IMR-90 (cell line): ENCODE results near the gene SDK1.

Source experiments
- CEBPB ChIP-seq: IDR thresholded peaks from 2 replicates; pipeline ENCODE4 v1.6.1; 2012; ENCODE audit warnings: low read depth, low read length, improper control_type of control experiment
- CTCF ChIP-seq: conservative IDR thresholded peaks from 2 replicates; pipeline ENCODE4 v1.5.1; 2012; ENCODE audit warnings: mild to moderate bottlenecking, low read depth, low read length, improper control_type of control experiment
- FOS ChIP-seq: fragments of 150-350 bp; IDR thresholded peaks from 2 replicates; pipeline ENCODE4 v1.6.1; 2016; ENCODE audit warnings: low read depth, low read length
- MAZ ChIP-seq: IDR thresholded peaks from 2 replicates; pipeline ENCODE4 v1.6.1; 2012; ENCODE audit warnings: low read depth, mild to moderate bottlenecking, low read length, improper control_type of control experiment, moderate library complexity, borderline replicate concordance
- POLR2A ChIP-seq: IDR thresholded peaks from 2 replicates; pipeline ENCODE4 v1.6.1; 2012; ENCODE audit warnings: mild to moderate bottlenecking, low read depth, low read length
- RAD21 ChIP-seq: IDR thresholded peaks from 2 replicates; pipeline ENCODE4 v1.6.1; 2012; ENCODE audit warnings: low read length, improper control_type of control experiment
- RFX5 ChIP-seq: IDR thresholded peaks from 2 replicates; pipeline ENCODE4 v1.8.0; 2012; ENCODE audit warnings: low read depth, mild to moderate bottlenecking, low read length, moderate library complexity
- TF ChIP-seq, protein P1 (sequence below): fragments of 150-350 bp; IDR thresholded peaks from 2 replicates; pipeline ENCODE4 v1.6.1; 2016; ENCODE audit warnings: low read depth, mild to moderate bottlenecking, low read length, moderate library complexity, borderline replicate concordance
- TF ChIP-seq, protein P2 (sequence below): fragments of 150-350 bp; IDR thresholded peaks from 2 replicates; pipeline ENCODE4 v1.6.1; 2017; ENCODE audit warnings: mild to moderate bottlenecking, antibody characterized with exemption, low read length, low read depth

GRCh38 chr7:4140933-4141332, 839.9 kb downstream of the SDK1 start:
- no peak for TF ChIP-seq RAD21
- TF ChIP-seq CTCF: no peak
- no peak for TF ChIP-seq FOS
- TF ChIP-seq CEBPB: no peak
- TF ChIP-seq, protein P1, sequence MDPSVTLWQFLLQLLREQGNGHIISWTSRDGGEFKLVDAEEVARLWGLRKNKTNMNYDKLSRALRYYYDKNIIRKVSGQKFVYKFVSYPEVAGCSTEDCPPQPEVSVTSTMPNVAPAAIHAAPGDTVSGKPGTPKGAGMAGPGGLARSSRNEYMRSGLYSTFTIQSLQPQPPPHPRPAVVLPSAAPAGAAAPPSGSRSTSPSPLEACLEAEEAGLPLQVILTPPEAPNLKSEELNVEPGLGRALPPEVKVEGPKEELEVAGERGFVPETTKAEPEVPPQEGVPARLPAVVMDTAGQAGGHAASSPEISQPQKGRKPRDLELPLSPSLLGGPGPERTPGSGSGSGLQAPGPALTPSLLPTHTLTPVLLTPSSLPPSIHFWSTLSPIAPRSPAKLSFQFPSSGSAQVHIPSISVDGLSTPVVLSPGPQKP: no peak
- no peak for TF ChIP-seq POLR2A
- no peak for TF ChIP-seq RFX5
- TF ChIP-seq MAZ: no peak
- TF ChIP-seq, protein P2, sequence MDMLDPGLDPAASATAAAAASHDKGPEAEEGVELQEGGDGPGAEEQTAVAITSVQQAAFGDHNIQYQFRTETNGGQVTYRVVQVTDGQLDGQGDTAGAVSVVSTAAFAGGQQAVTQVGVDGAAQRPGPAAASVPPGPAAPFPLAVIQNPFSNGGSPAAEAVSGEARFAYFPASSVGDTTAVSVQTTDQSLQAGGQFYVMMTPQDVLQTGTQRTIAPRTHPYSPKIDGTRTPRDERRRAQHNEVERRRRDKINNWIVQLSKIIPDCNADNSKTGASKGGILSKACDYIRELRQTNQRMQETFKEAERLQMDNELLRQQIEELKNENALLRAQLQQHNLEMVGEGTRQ: no peak
